Measurements from ENCODE around the gene USP47. TPM values are rescaled to one million over a fixed set of nuclear protein-coding genes. Genes with fewer than 3 reads are reported as not detected.

USP47 gene
- total RNA-seq, 1 experiment from 2014 or later, result 45.2 TPM

DNA sequence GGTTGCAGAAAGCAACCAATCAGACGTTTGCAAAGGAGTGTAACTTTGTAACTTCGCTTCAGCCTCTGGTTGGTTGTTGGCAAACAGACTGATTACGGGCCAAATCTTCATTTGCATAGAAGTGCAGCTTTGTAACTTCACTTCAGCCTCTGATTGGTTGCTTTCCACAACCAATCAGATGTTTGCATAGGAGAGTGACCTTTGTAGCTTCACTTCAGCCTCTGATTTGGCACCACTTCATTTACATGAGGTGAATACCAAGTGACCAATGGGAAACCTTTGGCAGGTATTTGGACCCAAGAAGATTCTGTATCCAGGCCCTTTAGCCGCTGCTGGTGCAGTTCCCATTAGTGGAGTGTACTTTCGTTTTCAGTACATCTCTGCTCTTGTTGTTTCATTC lies 16.0 kb downstream of the USP47 start:
- ChIA-PET CTCF (interaction anchor here (0.6 kb wide), 1 partner anchor 243 kb away, joined by 4 read pairs; no protein-coding TSS in a partner anchor), POLR2A (ENCODE audit: unreplicated experiment) (no interaction called here)
- Histone ChIP-seq H3K4me1 (ENCODE audit: insufficient read depth, low read length) (peaks cover 15% of the 10 kb centered on the region), H3K9me3 (ENCODE audit: low read length) (no peaks in the 10 kb centered on the region), H3K9me2 (replicated peaks; ENCODE audit: low read length) (no peaks in the 10 kb centered on the region), H3K36me3 (ENCODE audit: low read depth, low read length) (no peaks in the 10 kb centered on the region), H3K4me2 (ENCODE audit: low read length) (no peak overlapping the region), H3K79me2 (ENCODE audit: low read length) (peaks cover 98% of the 10 kb centered on the region), H3K27ac (ENCODE audit: low read length) (no peak overlapping the region), H3K4me3 (ENCODE audit: low read length) (no peak overlapping the region), H3K27me3 (ENCODE audit: low read length) (no peaks in the 10 kb centered on the region), H3F3A (ENCODE audit: low read length, unreplicated experiment) (no peaks in the 10 kb centered on the region), H3K9ac (ENCODE audit: low read length) (no peak overlapping the region), H2AFZ (ENCODE audit: low read length) (no peak overlapping the region), H4K20me1 (ENCODE audit: low read length) (peaks cover 17% of the 10 kb centered on the region)
- ATAC-seq, result no peak
- TF ChIP-seq, protein P1, sequence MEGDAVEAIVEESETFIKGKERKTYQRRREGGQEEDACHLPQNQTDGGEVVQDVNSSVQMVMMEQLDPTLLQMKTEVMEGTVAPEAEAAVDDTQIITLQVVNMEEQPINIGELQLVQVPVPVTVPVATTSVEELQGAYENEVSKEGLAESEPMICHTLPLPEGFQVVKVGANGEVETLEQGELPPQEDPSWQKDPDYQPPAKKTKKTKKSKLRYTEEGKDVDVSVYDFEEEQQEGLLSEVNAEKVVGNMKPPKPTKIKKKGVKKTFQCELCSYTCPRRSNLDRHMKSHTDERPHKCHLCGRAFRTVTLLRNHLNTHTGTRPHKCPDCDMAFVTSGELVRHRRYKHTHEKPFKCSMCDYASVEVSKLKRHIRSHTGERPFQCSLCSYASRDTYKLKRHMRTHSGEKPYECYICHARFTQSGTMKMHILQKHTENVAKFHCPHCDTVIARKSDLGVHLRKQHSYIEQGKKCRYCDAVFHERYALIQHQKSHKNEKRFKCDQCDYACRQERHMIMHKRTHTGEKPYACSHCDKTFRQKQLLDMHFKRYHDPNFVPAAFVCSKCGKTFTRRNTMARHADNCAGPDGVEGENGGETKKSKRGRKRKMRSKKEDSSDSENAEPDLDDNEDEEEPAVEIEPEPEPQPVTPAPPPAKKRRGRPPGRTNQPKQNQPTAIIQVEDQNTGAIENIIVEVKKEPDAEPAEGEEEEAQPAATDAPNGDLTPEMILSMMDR (conservative IDR thresholded peaks at IDR 0.05; ENCODE audit: low read depth, low read length), result no peak
- no peak for TF ChIP-seq EZH2phosphoT487 (IDR thresholded peaks at IDR 0.05; ENCODE audit: borderline replicate concordance, low read length)
- TF ChIP-seq EZH2 (IDR thresholded peaks at IDR 0.05; ENCODE audit: low read length, unreplicated experiment), result no peak
- intact Hi-C loops (cut with micrococcal nuclease), result no loop called here
- DNase-seq, result no peak
- BruUV-seq (replicated peaks), result no TSS peak

DNA sequence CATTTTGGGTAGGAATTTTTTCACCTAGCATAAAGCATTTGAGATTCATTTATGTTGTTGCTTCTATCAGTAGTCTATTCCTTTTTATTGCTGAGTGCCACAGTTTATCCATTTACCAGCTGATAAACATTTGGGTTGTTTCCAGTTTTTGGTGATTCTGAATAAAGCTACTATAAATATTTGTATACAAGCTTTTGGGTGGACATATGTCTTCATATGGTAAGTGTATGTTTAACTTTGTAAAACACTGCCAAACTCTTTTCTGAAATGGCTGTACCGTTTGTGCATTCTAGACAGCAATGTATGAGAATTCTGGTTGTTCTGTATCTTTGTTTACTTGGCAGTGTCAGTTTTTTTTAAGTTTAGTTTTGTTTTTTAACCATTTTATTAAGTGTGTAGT lies 16.9 kb downstream of the USP47 start:
- Histone ChIP-seq H3F3A (ENCODE audit: low read length, unreplicated experiment) (no peaks in the 10 kb centered on the region), H4K20me1 (ENCODE audit: low read length) (peaks cover 15% of the 10 kb centered on the region; the same call in 1 of the 2 replicates), H3K4me1 (ENCODE audit: insufficient read depth, low read length) (peaks cover 15% of the 10 kb centered on the region), H3K4me2 (ENCODE audit: low read length) (no peak overlapping the region), H3K9me2 (replicated peaks; ENCODE audit: low read length) (no peaks in the 10 kb centered on the region), H3K27me3 (ENCODE audit: low read length) (no peaks in the 10 kb centered on the region), H2AFZ (ENCODE audit: low read length) (no peak overlapping the region), H3K9me3 (ENCODE audit: low read length) (no peaks in the 10 kb centered on the region), H3K9ac (ENCODE audit: low read length) (no peak overlapping the region), H3K27ac (ENCODE audit: low read length) (no peak overlapping the region), H3K79me2 (ENCODE audit: low read length) (peaks cover 98% of the 10 kb centered on the region), H3K36me3 (ENCODE audit: low read depth, low read length) (no peaks in the 10 kb centered on the region), H3K4me3 (ENCODE audit: low read length) (no peak overlapping the region)
- CTCF ChIA-PET, result no interaction called here
- ATAC-seq (no peak), DNase-seq (no peak)
- POLR2A ChIA-PET (ENCODE audit: unreplicated experiment), result no interaction called here
- intact Hi-C loops (cut with micrococcal nuclease), result no loop called here
- TF ChIP-seq, protein P1 (conservative IDR thresholded peaks at IDR 0.05; ENCODE audit: low read depth, low read length), result no peak
- TF ChIP-seq EZH2phosphoT487 (IDR thresholded peaks at IDR 0.05; ENCODE audit: borderline replicate concordance, low read length) (no peak), EZH2 (IDR thresholded peaks at IDR 0.05; ENCODE audit: low read length, unreplicated experiment) (no peak)
- no TSS peak for BruUV-seq (replicated peaks)

DNA sequence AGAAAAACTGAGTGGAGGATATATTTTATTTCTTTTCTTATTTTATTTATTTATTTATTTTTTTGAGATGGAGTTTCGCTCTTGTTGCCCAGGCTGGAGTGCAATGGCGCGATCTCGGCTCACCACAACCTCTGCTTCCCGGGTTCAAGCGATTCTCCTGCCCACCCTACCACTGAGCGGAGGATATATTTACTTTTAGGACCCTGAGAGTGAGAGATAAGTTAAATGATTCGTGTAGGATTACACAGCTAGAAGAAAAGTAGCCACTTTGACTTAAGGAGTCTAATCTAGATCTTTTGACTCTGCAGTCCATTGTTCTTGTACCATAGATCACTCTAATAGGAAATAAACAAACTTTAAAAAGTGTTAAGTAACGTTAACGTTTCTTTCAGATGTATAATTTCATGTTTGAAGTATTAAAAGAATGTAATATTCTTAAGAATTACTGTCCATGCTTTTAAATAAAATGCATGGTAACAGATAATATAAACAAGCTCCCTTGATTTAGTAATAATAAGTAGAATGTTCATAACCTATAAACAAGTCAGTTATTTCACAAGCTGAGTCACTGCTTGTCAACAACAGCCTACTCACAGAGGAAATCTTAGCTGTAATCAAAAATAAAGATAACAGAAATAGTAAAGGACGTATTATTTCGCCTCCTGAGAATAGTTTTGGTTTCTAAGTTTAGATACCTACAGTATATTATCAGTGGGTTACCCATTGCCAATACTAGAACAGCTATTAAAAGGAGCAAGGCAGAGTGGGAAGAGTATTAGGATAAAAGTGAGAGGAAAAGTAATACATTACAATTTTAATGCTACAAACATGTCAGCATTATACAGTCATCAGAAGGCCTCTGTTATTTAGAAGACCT lies 18.6 kb downstream of the USP47 start:
- Histone ChIP-seq H2AFZ (ENCODE audit: low read length) (no peak overlapping the region), H3F3A (ENCODE audit: low read length, unreplicated experiment) (no peaks in the 10 kb centered on the region), H3K9me3 (ENCODE audit: low read length) (no peaks in the 10 kb centered on the region), H3K9me2 (replicated peaks; ENCODE audit: low read length) (no peaks in the 10 kb centered on the region), H3K4me3 (ENCODE audit: low read length) (peak overlapping the region; percentile 27; the same call in 1 of the 2 replicates), H3K27me3 (ENCODE audit: low read length) (no peaks in the 10 kb centered on the region), H3K9ac (ENCODE audit: low read length) (no peak overlapping the region), H3K36me3 (ENCODE audit: low read depth, low read length) (no peaks in the 10 kb centered on the region), H3K79me2 (ENCODE audit: low read length) (peaks cover 95% of the 10 kb centered on the region), H4K20me1 (ENCODE audit: low read length) (peaks cover 15% of the 10 kb centered on the region; the same call in 1 of the 2 replicates), H3K27ac (ENCODE audit: low read length) (0 out of 2 replicates have a peak overlapping the region, but pooled peaks have one; percentile 6), H3K4me2 (ENCODE audit: low read length) (peak overlapping the region; percentile 56), H3K4me1 (ENCODE audit: insufficient read depth, low read length) (peaks cover 15% of the 10 kb centered on the region)
- peak; percentile 28 for DNase-seq
- ATAC-seq, result peak; percentile 79
- no TSS peak for BruUV-seq (replicated peaks)
- TF ChIP-seq EZH2phosphoT487 (IDR thresholded peaks at IDR 0.05; ENCODE audit: borderline replicate concordance, low read length) (no peak), EZH2 (IDR thresholded peaks at IDR 0.05; ENCODE audit: low read length, unreplicated experiment) (no peak)
- TF ChIP-seq, protein P1 (conservative IDR thresholded peaks at IDR 0.05; ENCODE audit: low read depth, low read length), result no peak
- intact Hi-C loops (cut with micrococcal nuclease), result no loop called here
- CTCF ChIA-PET, result interaction anchor here (0.6 kb wide), 1 partner anchor 33 kb away, joined by 4 read pairs; no protein-coding TSS in a partner anchor
- POLR2A ChIA-PET (ENCODE audit: unreplicated experiment), result no interaction called here

Data from PC-3 (cell line).